Fibroblast of villous mesenchyme (primary cell): Measurements from ENCODE around the gene SPOUT1. TPM values are rescaled to one million over a fixed set of nuclear protein-coding genes. Genes with fewer than 3 reads are reported as not detected.
"Not testable (repeated sequence)": the region's sequence is repeated elsewhere in the genome, so short reads cannot be mapped to it uniquely, and the experiment has no call there.

ENCODE experiments used
- DNase-seq: peaks from one replicate; pipeline ENCODE4 v3.0.0-alpha.2; 2010; ENCODE audit warnings: low read depth
- H3K4me3 ChIP-seq: 2 replicates; pipeline ENCODE4 v1.5.1; 2011; ENCODE audit warnings: low read depth, mild to moderate bottlenecking, low read length
- total RNA-seq: library from RNA; depleted of rRNA; stranded (reverse); fragments of >200 nt; gene quantifications from 2 replicates; pipeline ENCODE4 v1.2.3, GENCODE V29; 2012
- TF ChIP-seq, protein P1 (sequence below): IDR thresholded peaks from 2 replicates; pipeline ENCODE4 v1.5.1; 2012; ENCODE audit warnings: low read depth, mild to moderate bottlenecking, low read length; ENCODE audit not compliant: insufficient read depth

Gene SPOUT1, protein sequence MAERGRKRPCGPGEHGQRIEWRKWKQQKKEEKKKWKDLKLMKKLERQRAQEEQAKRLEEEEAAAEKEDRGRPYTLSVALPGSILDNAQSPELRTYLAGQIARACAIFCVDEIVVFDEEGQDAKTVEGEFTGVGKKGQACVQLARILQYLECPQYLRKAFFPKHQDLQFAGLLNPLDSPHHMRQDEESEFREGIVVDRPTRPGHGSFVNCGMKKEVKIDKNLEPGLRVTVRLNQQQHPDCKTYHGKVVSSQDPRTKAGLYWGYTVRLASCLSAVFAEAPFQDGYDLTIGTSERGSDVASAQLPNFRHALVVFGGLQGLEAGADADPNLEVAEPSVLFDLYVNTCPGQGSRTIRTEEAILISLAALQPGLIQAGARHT
- 11.7 and 12.6 TPM in 2 replicates for total RNA-seq

DNA sequence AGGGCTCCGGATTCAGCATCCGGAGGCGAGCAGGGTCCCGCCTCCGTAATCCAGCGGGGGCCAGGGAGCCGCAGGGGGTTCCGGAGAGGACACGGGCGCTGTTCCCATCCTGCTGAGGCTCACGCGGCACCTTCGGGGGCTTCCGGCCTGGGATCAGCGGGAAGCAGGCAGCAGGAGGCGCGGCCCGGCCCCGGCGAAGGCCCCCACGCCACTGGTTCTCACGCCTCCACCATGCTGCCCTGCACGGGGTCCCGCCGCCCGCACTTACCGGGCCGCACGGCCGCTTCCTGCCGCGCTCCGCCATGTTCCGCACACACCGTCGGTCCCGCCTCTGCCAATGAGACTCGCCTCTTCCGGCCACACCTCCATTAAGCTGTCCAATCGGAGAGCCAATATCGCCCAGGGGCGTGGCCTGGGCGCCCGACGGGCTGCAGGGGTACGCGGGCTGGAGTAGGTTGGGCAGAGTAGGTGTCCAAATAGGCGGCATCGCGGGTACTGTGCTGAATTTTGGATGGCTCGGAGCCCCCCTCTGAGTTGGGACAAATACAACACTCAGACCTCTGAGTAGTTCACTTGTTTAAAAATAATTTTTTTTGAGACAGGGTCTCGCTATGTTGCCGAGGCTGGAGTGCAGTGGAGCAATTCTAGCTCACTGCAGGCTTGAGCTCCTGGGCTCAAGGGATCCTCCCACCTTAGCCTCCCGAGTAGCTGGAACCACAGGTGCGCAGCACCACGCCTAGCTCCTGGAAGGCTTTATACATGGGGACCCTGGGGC lies at the start of gene SPOUT1:
Gene SPOUT1, minus strand, starts transcription at position 318 of the 775 bp plus-strand sequence. Its CDS starts 14 bp downstream, at position 304.
- TF ChIP-seq, protein P1, sequence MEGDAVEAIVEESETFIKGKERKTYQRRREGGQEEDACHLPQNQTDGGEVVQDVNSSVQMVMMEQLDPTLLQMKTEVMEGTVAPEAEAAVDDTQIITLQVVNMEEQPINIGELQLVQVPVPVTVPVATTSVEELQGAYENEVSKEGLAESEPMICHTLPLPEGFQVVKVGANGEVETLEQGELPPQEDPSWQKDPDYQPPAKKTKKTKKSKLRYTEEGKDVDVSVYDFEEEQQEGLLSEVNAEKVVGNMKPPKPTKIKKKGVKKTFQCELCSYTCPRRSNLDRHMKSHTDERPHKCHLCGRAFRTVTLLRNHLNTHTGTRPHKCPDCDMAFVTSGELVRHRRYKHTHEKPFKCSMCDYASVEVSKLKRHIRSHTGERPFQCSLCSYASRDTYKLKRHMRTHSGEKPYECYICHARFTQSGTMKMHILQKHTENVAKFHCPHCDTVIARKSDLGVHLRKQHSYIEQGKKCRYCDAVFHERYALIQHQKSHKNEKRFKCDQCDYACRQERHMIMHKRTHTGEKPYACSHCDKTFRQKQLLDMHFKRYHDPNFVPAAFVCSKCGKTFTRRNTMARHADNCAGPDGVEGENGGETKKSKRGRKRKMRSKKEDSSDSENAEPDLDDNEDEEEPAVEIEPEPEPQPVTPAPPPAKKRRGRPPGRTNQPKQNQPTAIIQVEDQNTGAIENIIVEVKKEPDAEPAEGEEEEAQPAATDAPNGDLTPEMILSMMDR, result no peak
- H3K4me3 ChIP-seq, result peak within 1 kb of the TSS; percentile 80
- DNase-seq, result peak; percentile 90

DNA sequence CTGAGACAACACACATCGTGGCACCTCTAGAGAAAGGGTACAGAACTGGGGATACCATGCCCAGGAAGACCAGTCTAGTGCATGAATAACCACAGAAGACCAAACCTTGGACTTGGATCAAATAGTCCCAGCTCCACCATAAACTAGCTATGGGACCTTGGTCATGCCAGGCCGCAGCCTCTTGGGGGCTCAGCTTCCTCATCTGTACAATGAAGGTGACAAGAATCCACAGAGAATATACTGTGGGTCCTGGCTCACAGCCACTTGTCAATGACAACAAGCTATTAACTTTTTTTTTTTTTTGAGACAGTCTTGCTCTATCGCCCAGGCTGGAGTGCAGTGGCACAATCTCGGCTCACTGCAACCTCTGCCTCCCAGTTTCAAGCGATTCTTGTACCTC lies 48.3 kb upstream of the SPOUT1 start:
- no peak overlapping the region for H3K4me3 ChIP-seq
- TF ChIP-seq, protein P1, result no peak
- DNase-seq, result no peak

DNA sequence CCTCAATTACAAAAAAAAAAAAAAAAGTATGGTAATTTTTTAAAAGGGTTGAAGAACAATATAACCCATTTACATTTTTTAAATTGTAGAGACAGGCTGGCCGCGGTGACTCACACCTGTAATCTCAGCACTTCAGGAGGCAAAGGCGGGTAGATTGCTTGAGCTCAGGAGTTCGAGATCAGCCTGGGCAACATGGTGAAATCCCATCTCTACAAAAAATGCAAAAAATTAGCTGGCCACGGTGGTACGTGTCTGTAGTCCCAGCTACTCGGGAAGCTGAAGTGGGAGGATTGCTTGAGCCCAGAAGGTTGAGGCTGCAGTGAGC lies 41.3 kb upstream of the SPOUT1 start:
- not testable (repeated sequence) for DNase-seq, H3K4me3 ChIP-seq

DNA sequence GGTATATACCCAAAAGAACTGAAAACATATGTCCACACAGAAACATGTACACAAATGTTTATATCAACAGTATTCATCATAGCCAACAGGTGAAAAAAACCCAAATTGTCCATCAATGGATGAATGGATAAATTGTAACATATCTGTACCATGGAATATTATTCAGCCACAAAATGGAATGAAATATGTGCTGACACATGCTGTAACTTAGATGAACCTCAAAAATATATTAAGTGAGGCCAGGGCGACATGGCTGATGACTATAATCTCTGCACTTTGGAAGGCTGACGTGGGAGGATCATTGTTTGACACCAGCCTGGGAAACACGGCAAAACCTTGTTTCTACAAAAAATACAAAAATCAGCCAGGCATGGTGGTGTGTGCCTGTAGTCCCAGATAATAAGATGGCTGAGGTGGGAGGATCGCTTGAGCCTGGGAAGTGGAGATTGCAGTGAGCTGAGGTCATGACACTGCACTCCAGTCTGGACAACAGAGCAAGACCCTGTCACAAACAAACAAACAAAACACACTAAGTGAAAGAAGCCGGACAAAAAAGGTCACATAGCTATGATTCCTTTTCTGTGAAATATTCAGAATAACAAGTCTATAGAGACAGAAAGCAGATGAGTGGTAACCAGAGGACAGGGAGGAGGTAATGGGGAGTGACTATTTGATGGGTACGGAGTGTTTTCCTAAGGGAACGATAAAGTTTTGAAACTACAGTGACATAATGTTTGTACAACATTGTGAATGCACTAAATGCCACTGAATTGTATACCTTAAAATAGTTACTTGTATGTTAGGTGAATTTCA lies 40.7 kb upstream of the SPOUT1 start:
- H3K4me3 ChIP-seq, result no peak overlapping the region
- DNase-seq, result peak; percentile 83
- TF ChIP-seq, protein P1, result no peak

DNA sequence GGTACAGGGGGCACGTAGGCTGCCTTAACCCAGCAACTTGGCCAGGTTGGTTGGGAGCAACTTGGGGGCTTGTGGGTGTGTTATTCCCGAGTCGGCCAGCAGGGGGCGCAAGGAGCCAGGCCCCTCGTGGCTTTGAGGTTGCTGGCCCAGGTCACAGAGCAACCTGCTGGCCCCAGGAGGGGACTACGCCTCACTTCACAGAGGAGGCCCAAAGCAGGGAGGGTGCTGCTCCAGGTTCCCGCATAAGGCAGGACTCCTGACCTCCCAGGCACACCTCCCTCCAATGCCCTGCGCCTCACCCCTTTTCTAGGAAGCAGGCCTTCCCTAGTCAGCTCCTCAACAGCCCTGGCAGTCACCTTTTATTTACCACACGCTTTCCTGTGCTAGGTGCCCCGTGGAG lies 34.1 kb upstream of the SPOUT1 start:
- no peak overlapping the region for H3K4me3 ChIP-seq
- TF ChIP-seq, protein P1, result peak; percentile 89
- DNase-seq, result peak; percentile 59

DNA sequence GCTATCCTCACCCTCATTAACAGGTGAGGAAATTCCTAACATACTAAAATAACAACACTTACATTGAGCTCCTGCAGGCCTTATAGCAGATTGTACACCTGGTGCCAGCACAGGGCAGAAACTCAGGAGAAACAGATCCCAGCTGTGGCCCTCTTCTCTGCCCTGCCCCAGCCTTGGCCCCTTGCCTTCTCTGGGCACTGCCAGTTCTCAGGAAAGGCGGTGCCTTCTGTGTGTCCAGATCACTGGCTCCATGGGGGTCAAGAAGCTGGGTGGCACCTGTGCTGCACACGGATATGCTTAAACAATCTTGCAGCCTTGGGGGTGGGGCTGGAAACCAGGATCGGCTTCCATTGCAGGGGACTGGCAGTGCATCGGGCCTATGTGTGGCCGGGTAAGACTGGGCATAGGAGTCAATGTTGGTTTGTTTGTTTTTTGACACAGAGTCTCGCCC lies 32.8 kb upstream of the SPOUT1 start:
- TF ChIP-seq, protein P1, result no peak
- H3K4me3 ChIP-seq, result no peak overlapping the region
- DNase-seq, result no peak

DNA sequence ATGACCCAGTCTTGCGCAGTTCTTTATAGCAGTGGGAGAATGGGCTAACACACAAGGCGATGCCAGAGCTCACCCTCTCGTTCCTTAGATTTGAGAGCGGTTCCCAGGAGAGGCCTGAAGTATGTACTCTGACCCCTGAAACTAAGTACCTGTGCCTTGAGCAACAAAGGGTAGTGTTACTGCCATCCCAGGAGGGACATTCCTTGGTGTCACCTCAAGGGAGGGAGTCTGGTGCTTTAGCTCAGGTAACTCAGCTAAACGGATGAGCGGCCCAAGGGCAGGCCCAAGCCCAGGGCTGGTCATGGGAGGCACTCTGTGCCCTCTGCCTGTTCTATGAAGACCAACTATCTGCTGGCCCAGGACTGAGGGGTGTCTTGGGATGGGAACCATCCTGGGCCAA lies 31.9 kb upstream of the SPOUT1 start:
- TF ChIP-seq, protein P1, result no peak
- H3K4me3 ChIP-seq, result no peak overlapping the region
- no peak for DNase-seq
